ENCODE data around the gene PDE1C.

GRCh38 chr7:31975546-31975945 is 94.7 kb downstream of the PDE1C start:
- TF ChIP-seq POLR2A (IDR thresholded peaks at IDR 0.05) (no peak), CTCF (IDR thresholded peaks at IDR 0.05) (no peak)

All from ovary (tissue), 3 donors.